MM.1S (cell line): ENCODE measurements around the gene ITGA2.

Experiments used
- DNase-seq: peaks from one replicate; pipeline ENCODE4 v3.0.0-alpha.2; 2015
- H2AFZ ChIP-seq: fragments of 300-600 bp; sonication (generic); 2 replicates; pipeline ENCODE4 v1.6.0; 2016; ENCODE audit warnings: antibody characterized with exemption, low read length
- H3F3A ChIP-seq: fragments of 300-600 bp; sonication (generic); 2 replicates; pipeline ENCODE4 v1.6.1; 2016; ENCODE audit warnings: mild to moderate bottlenecking, antibody characterized with exemption, low read length, moderate library complexity, mixed read lengths; ENCODE audit not compliant: insufficient read depth
- H3K27ac ChIP-seq: fragments of 300-600 bp; sonication (generic); 2 replicates; pipeline ENCODE4 v1.5.1; 2016; ENCODE audit warnings: mild to moderate bottlenecking, low read length
- H3K27me3 ChIP-seq: fragments of 300-600 bp; sonication (generic); replicated peaks from 2 replicates; pipeline ENCODE4 v1.6.0; 2016; ENCODE audit warnings: low read length; ENCODE audit not compliant: insufficient read depth
- H3K36me3 ChIP-seq: fragments of 300-600 bp; sonication (generic); replicated peaks from 2 replicates; pipeline ENCODE4 v1.6.1; 2016; ENCODE audit warnings: mild to moderate bottlenecking, low read length, mixed read lengths; ENCODE audit not compliant: insufficient read depth
- H3K4me1 ChIP-seq: fragments of 300-600 bp; sonication (generic); 2 replicates; pipeline ENCODE4 v1.6.1; 2016; ENCODE audit warnings: low read length, mixed read lengths
- H3K4me2 ChIP-seq: fragments of 300-600 bp; sonication (generic); 2 replicates; pipeline ENCODE4 v1.6.0; 2016; ENCODE audit warnings: low read depth, low read length
- H3K4me3 ChIP-seq: fragments of 300-600 bp; sonication (generic); 2 replicates; pipeline ENCODE4 v1.5.1; 2016; ENCODE audit warnings: low read length, mixed read lengths
- H3K79me2 ChIP-seq: fragments of 300-600 bp; sonication (generic); 2 replicates; pipeline ENCODE4 v1.6.1; 2016; ENCODE audit warnings: mixed run types, low read length, mixed read lengths
- H3K9ac ChIP-seq: fragments of 300-600 bp; sonication (generic); 2 replicates; pipeline ENCODE4 v1.6.1; 2016; ENCODE audit warnings: low read length, mixed read lengths
- H3K9me2 ChIP-seq: fragments of 300-600 bp; sonication (generic); replicated peaks from 2 replicates; pipeline ENCODE4 v1.6.1; 2016; ENCODE audit warnings: mild to moderate bottlenecking, low read length, mixed read lengths; ENCODE audit not compliant: insufficient read depth
- H3K9me3 ChIP-seq: fragments of 300-600 bp; sonication (generic); replicated peaks from 2 replicates; pipeline ENCODE4 v1.6.1; 2016; ENCODE audit warnings: mild to moderate bottlenecking, low read length, mixed read lengths; ENCODE audit not compliant: insufficient read depth
- H4K20me1 ChIP-seq: fragments of 300-600 bp; sonication (generic); 2 replicates; pipeline ENCODE4 v1.6.1; 2016; ENCODE audit warnings: mild to moderate bottlenecking, low read length, moderate library complexity, mixed read lengths; ENCODE audit not compliant: insufficient read depth
- CTCF ChIP-seq: fragments of 300-600 bp; sonication (generic); IDR thresholded peaks from 2 replicates; pipeline ENCODE4 v1.5.1; 2016; ENCODE audit warnings: antibody characterized with exemption, low read length, mixed read lengths
- EZH2 ChIP-seq: fragments of 300-600 bp; sonication (generic); optimal IDR thresholded peaks from 2 replicates; pipeline ENCODE3; 2017; ENCODE audit warnings: low read depth, mild to moderate bottlenecking, antibody characterized with exemption, low read length, mixed read lengths
- EZH2phosphoT487 ChIP-seq: fragments of 300-600 bp; sonication (generic); IDR thresholded peaks from 2 replicates; pipeline ENCODE4 v1.6.1; 2018; ENCODE audit warnings: antibody characterized with exemption, low read length

ITGA2 gene

GRCh38 chr5:52948418-52949076 lies 40.6 kb upstream of the ITGA2 start:
- H3K79me2 ChIP-seq: no peaks in the 10 kb centered on the region
- H3K27me3 ChIP-seq: no peaks in the 10 kb centered on the region
- no peaks in the 10 kb centered on the region for H3K9me2 ChIP-seq
- H3K4me1 ChIP-seq: no peaks in the 10 kb centered on the region
- H3K4me3 ChIP-seq: no peak overlapping the region
- no peaks in the 10 kb centered on the region for H4K20me1 ChIP-seq
- no peak overlapping the region for H3K9ac ChIP-seq
- no peaks in the 10 kb centered on the region for H3K9me3 ChIP-seq
- no peaks in the 10 kb centered on the region for H3F3A ChIP-seq
- no peak overlapping the region for H3K4me2 ChIP-seq
- no peaks in the 10 kb centered on the region for H3K36me3 ChIP-seq
- DNase-seq: peak; percentile 78
- no peak overlapping the region for H2AFZ ChIP-seq
- TF ChIP-seq EZH2phosphoT487: no peak
- TF ChIP-seq CTCF: peak; percentile 79
- H3K27ac ChIP-seq: no peak overlapping the region

- no peak overlapping the region for H2AFZ ChIP-seq
- H3K36me3 ChIP-seq: no peaks in the 10 kb centered on the region
- H3F3A ChIP-seq: no peaks in the 10 kb centered on the region
- no peak for TF ChIP-seq EZH2
- TF ChIP-seq CTCF: no peak
- no peak for TF ChIP-seq EZH2phosphoT487
- H3K9me2 ChIP-seq: no peaks in the 10 kb centered on the region
- no peaks in the 10 kb centered on the region for H3K79me2 ChIP-seq
- H3K4me2 ChIP-seq: no peak overlapping the region
- H3K4me1 ChIP-seq: no peaks in the 10 kb centered on the region
- DNase-seq: no peak
- no peak overlapping the region for H3K27ac ChIP-seq
- H4K20me1 ChIP-seq: no peaks in the 10 kb centered on the region
- H3K9me3 ChIP-seq: no peaks in the 10 kb centered on the region
- H3K9ac ChIP-seq: no peak overlapping the region
- H3K27me3 ChIP-seq: no peaks in the 10 kb centered on the region
- H3K4me3 ChIP-seq: no peak overlapping the region
Measured at GRCh38 chr5:52950686-52951085, 38.5 kb upstream of the ITGA2 start.

- Histone ChIP-seq H2AFZ (no peak overlapping the region), H3K4me2 (no peak overlapping the region), H3K4me3 (no peak overlapping the region), H3F3A (no peaks in the 10 kb centered on the region), H3K27ac (no peak overlapping the region), H3K9ac (no peak overlapping the region), H3K79me2 (no peaks in the 10 kb centered on the region), H3K9me2 (no peaks in the 10 kb centered on the region), H3K36me3 (no peaks in the 10 kb centered on the region), H3K27me3 (no peaks in the 10 kb centered on the region), H4K20me1 (no peaks in the 10 kb centered on the region), H3K9me3 (no peaks in the 10 kb centered on the region), H3K4me1 (no peaks in the 10 kb centered on the region)
- TF ChIP-seq CTCF: no peak
- no peak for DNase-seq
Measured at GRCh38 chr5:52952483-52952882, 36.7 kb upstream of the ITGA2 start.
